Heart right ventricle (tissue), 16 donors: Measurements from ENCODE around the gene HAPSTR1. TPM values are rescaled to one million over a fixed set of nuclear protein-coding genes. Genes with fewer than 3 reads are reported as not detected.
A peak's percentile ranks its signal among the peaks of the same experiment; 100 is the strongest.

ENCODE experiments used
- ATAC-seq, 8 donors: fragments of 200-7000 bp; cut with Tn5 transposase; one replicate each; pipeline ENCODE4 v1.9.1; 2020; ENCODE audit warnings: mild to moderate bottlenecking in 8 of 8, moderate library complexity in 8 of 8, moderate number of reproducible peaks in 1 of 8
- DNase-seq, 2 donors: peaks; one replicate each; pipeline ENCODE4 v3.0.0-alpha.2; 2020
- H3K27ac ChIP-seq, 10 donors: fragments of 200-600 bp; sonication (generic) in 2 of 10; one replicate each; pipeline versions ENCODE4 v1.5.0 to v1.8.0; 2020 to 2022; ENCODE audit warnings: mild to moderate bottlenecking in 3 of 10
- H3K27me3 ChIP-seq, 7 donors: fragments of 200-600 bp; one replicate each; pipeline ENCODE4 v1.8.0; 2021 to 2022; ENCODE audit warnings: mild to moderate bottlenecking in 2 of 7
- H3K36me3 ChIP-seq, 9 donors: fragments of 200-600 bp; sonication (generic) in 1 of 9; one replicate each; pipeline versions ENCODE4 v1.5.0 to v1.8.0; 2020 to 2022; ENCODE audit warnings: mild to moderate bottlenecking in 2 of 9
- H3K4me1 ChIP-seq, 9 donors: fragments of 200-600 bp; sonication (generic) in 1 of 9; one replicate each; pipeline versions ENCODE4 v1.5.0 to v1.8.0; 2020 to 2022; ENCODE audit warnings: mild to moderate bottlenecking in 4 of 9
- H3K4me3 ChIP-seq, 10 donors: fragments of 200-600 bp; sonication (generic) in 2 of 10; one replicate each; pipeline versions ENCODE4 v1.5.0 to v1.8.0; 2020 to 2022; ENCODE audit warnings: mild to moderate bottlenecking in 7 of 10, moderate library complexity in 2 of 10
- H3K9me3 ChIP-seq, 11 donors: fragments of 200-600 bp in 10 of 11; sonication (generic) in 2 of 11; one replicate each; pipeline versions ENCODE4 v1.5.0 to v1.8.0; 2013 to 2022; ENCODE audit warnings: mild to moderate bottlenecking in 2 of 11, control low read depth in 1 of 11, moderate library complexity in 1 of 11
- CTCF ChIP-seq, 9 donors: fragments of 200-600 bp; sonication (generic) in 2 of 9; IDR thresholded peaks; one replicate each; pipeline versions ENCODE4 v1.5.0 to v1.8.0; 2021 to 2022; ENCODE audit warnings: antibody characterized with exemption in 9 of 9, mild to moderate bottlenecking in 5 of 9, moderate library complexity in 1 of 9
- WGBS, 2 donors: extraction: QIAGEN DNeasy Blood & Tissue Kit; methylation state at CpG; one replicate each; pipeline ENCODE4 v1.1.7; 2013; ENCODE audit warnings: inconsistent platforms in 1 of 2; 5-methylcytosine and 5-hydroxymethylcytosine counted together
- intact Hi-C, 10 donors: fragments of 100-400 bp; cut with DNase I; formaldehyde crosslinking; loops; one replicate each; pipeline versions ENCODE4 v1.11.1 to v1.14.2; 2022
- polyA plus RNA-seq, 2 donors: library from polyadenylated mRNA; stranded (reverse); fragments of 200-250 nt; gene quantifications; one replicate each; pipeline ENCODE4 v1.2.3, GENCODE V29; 2013
- total RNA-seq, 10 donors: library from RNA; stranded (reverse); fragmentation: NEBNext Ultra II Directional in 3 of 10; extraction: Animal tissue kit (Norgen Biotek cat#: 25700) in 3 of 10; gene quantifications; one replicate each; pipeline versions ENCODE4 v1.2.1 to v1.2.4, GENCODE V29; 2021 to 2023
- donor health status: Arrhythmogenic right ventricular cardiomyopathy.
- donor health status: ischemic (EF 13 %, LVEDD 7.1; RV severe dilation, severe dysfunction).
- donor health status: healthy with polysubstance abuse.
- donor health status: DM: no; HTN: yes; CAD: no.
- donor health status: DM: no; HTN: no; CAD: no.
- donor health status: ischemic (EF 25% LVEDD 6.9; RV normal size, moderate dysfunction).
- donor health status: ischemic (EF 25% LVEDD 5.7; RV mildly dilated, moderate dysfunction).
- donor health status: healthy.
- donor health status: DM: yes; HTN: yes; CAD: no.
- donor health status: Ischemic cardiomyopathy.
- donor health status: ischemic (EF 35%, LVEDD 5.7; RV mildly dilated, moderate dysfunction).
- donor health status: nonischemic (EF 11% LVEDD 7.7; RV severe dilation, severe dysfunction).
- donor health status: DM: yes; HTN: yes; CAD: no.
- donor health status: PGD.
- donor health status: ischemic (EF 29% LVEDD 5.4; RV normal size, mild dysfunction).
- donor health status: nonischemic (EF 23%, LVEDD 6.1; RV moderate dilation, normal function).

Gene HAPSTR1
- total and polyA plus RNA-seq, 12 donors, result 10.2 to 74.7 (median 63.7) TPM

DNA sequence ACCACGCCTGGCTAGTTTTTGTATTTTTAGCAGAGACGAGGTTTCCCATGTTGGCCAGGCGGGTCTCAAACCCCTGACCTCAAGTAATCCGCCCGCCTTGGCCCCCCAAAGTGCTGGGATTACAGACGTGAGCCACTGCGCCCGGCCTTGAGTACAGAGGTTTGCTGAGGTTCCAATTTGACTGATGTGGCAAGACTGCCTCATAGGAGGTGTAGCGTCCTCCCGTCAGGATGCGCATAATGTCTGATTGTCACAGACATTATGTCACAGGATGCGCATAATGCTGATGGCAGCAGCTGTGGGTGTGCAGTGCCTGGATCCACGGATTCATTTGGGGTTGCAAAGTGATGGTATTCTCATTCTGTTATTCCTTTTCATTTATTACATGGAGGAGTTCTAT, 45.2 kb downstream of the HAPSTR1 start:
- H3K27me3 ChIP-seq, result no peaks in the 10 kb centered on the region
- H3K4me3 ChIP-seq, result no peak overlapping the region
- H3K36me3 ChIP-seq, result peaks cover 0 to 4% (median 0%) of the 10 kb centered on the region in 9 donors
- intact Hi-C loops, result loop anchor here in 2 of 10 donors (5.0 to 10.0 kb wide), 3 partner anchors 122 to 1041 kb away; no protein-coding TSS in a partner anchor
- ATAC-seq (no peak), DNase-seq (no peak)
- TF ChIP-seq CTCF (IDR thresholded peaks at IDR 0.05), result no peak
- H3K9me3 ChIP-seq, result no peaks in the 10 kb centered on the region
- H3K27ac ChIP-seq, result no peak overlapping the region
- 89 to 91% methylated on average over 13 of the region's 13 CpGs for WGBS, 2 donors
- peaks cover 0 to 17% (median 6%) of the 10 kb centered on the region in 9 donors for H3K4me1 ChIP-seq

DNA sequence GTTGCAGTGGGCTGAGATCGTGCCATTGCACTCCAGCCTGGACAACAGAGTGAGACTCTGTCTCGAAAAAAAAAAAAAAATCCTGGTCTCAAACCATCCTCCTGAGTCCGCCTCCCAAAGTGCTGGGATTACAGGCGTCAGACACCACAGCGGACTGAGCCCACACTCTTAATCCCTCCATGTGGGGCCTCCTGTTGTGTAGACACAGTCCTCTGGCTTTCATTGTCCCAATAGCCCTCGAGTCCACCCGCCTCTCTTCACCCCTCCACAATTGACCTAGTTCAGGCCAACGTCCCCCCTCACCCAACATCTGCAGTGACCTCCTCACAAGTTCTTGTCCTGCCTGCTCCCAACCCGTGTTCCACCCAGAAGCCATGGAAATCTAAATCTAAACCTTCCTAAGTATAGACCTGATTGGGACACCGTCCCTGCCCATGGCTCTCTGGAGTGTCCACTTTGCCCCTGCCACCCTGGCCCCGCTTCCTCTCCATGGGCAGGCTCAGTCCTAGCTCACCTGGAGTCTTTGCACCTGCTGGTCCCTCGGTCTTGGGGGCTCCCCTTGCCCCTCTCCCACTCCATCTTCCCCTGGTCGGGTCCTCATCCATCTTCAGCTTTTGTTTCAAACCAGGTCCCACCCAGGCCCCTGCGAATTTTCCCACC, 46.7 kb downstream of the HAPSTR1 start:
- no peaks in the 10 kb centered on the region for H3K9me3 ChIP-seq
- no peak overlapping the region for H3K27ac ChIP-seq
- ATAC-seq (peak in 1 of 8 donors; percentile 35), DNase-seq (no peak)
- H3K4me3 ChIP-seq, result no peak overlapping the region
- H3K27me3 ChIP-seq, result no peaks in the 10 kb centered on the region
- intact Hi-C loops, result loop anchor here in 2 of 10 donors (5.0 to 10.0 kb wide), 3 partner anchors 123 to 1039 kb away; no protein-coding TSS in a partner anchor
- WGBS, 2 donors, result 81 to 84% methylated on average over 14 of the region's 14 CpGs
- H3K4me1 ChIP-seq, result peaks cover 0 to 17% (median 6%) of the 10 kb centered on the region in 9 donors
- TF ChIP-seq CTCF (IDR thresholded peaks at IDR 0.05), result no peak
- peaks cover 0 to 4% (median 0%) of the 10 kb centered on the region in 9 donors for H3K36me3 ChIP-seq

- intact Hi-C loops, result loop anchor here in 2 of 10 donors (5.0 to 10.0 kb wide), 3 partner anchors 124 to 1038 kb away; no protein-coding TSS in a partner anchor
- DNase-seq (peak; percentile 67 to 69), ATAC-seq (peak; percentile 67 to 87 (median 82))
- Histone ChIP-seq H3K4me3 (peak overlapping the region in 2 of 10 donors; percentile 3 to 15), H3K27ac (no peak overlapping the region), H3K4me1 (peaks cover 0 to 17% (median 6%) of the 10 kb centered on the region in 9 donors), H3K27me3 (no peaks in the 10 kb centered on the region), H3K36me3 (peaks cover 0 to 4% (median 0%) of the 10 kb centered on the region in 9 donors), H3K9me3 (no peaks in the 10 kb centered on the region)
- WGBS, 2 donors, result 12 to 15% methylated on average over 21 of the region's 21 CpGs
- peak; percentile 76 to 95 (median 86) for TF ChIP-seq CTCF (IDR thresholded peaks at IDR 0.05)
These were observed 47.5 kb downstream of the HAPSTR1 start for GRCh38 chr16:9138731-9139501.

DNA sequence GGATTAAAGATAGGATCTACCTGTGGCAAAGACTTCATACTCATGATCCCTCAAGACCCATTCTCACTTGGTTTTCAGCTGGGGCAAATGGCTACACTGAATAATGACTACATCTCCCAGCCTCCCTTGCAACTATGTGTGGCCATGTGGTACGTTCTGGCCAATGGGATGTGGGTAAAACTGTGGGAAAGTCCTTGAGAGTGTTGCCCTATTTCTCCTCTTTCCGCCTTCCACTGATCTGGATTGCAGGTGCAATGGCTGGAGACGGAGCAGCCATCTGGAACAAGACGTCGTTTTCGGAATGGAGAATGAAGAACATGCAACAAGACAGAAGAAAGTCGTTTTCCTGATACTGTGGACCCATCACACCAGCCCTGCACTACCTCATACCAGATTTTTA, 48.5 kb downstream of the HAPSTR1 start:
- Histone ChIP-seq H3K9me3 (no peaks in the 10 kb centered on the region), H3K27ac (no peak overlapping the region), H3K4me1 (peaks cover 0 to 17% (median 6%) of the 10 kb centered on the region in 9 donors), H3K36me3 (peaks cover 0 to 4% (median 0%) of the 10 kb centered on the region in 9 donors), H3K4me3 (no peak overlapping the region), H3K27me3 (no peaks in the 10 kb centered on the region)
- ATAC-seq, result peak in 6 of 8 donors; percentile 24 to 58 (median 48)
- no peak for DNase-seq
- intact Hi-C loops, result loop anchor here in 3 of 10 donors (5.0 to 10.0 kb wide), 4 partner anchors 125 to 1042 kb away; partner anchors contain the start of gene GRIN2A (in 1 of the 3)
- WGBS, 2 donors, result 95 to 96% methylated on average over 7 of the region's 7 CpGs
- no peak for TF ChIP-seq CTCF (IDR thresholded peaks at IDR 0.05)
